Mesangial cell (primary cell): ENCODE measurements around the gene PLGLB2. TPM values are rescaled to one million over a fixed set of nuclear protein-coding genes. Genes with fewer than 3 reads are reported as not detected.

ENCODE experiments used
- total RNA-seq: library from RNA; depleted of rRNA; stranded (reverse); fragments of >200 nt; gene quantifications from 2 replicates; pipeline ENCODE4 v1.2.3, GENCODE V29; 2015

PLGLB2 gene
- not detected in 2 replicates for total RNA-seq

GRCh38 chr2:87747791-87748190, at the start of gene PLGLB2:
PLGLB2 (plus strand) TSS chr2:87748087; CDS start chr2:87748154, 67 bp downstream.

Other genes with a start within 250 kb of the PLGLB2 start
- 1.1 TPM in 1 of 2 replicates, not detected in the other for gene RGPD2, start 77.7 kb downstream of the PLGLB2 start, total RNA-seq